ENCODE data around the gene RNF126.

- no peak for TF ChIP-seq POLR2A (IDR thresholded peaks at IDR 0.05)
- no peak for TF ChIP-seq CTCF (IDR thresholded peaks at IDR 0.05)
These were observed 1.4 kb downstream of the RNF126 start for GRCh38 chr19:661427-662196.
